Kidney (tissue), 14 donors: ENCODE results near the gene XYLB. TPM values are rescaled to one million over a fixed set of nuclear protein-coding genes. Genes with fewer than 3 reads are reported as not detected.
A peak's percentile ranks its signal among the peaks of the same experiment; 100 is the strongest.
"Not testable (repeated sequence)": the region's sequence is repeated elsewhere in the genome, so short reads cannot be mapped to it uniquely, and the experiment has no call there.

Experiments used
- DNase-seq, 5 donors: peaks; one replicate each; pipeline ENCODE4 v3.0.0-alpha.2; 2013 to 2020
- FAIRE-seq: peaks from 2 replicates; lab custom pipeline; 2012; peaks lifted over from hg19 to GRCh38; lab: Jason Lieb, UNC
- H3K27ac ChIP-seq, 2 donors: one replicate each; pipeline ENCODE4 v1.7.0; 2013; ENCODE audit warnings: low read depth in 2 of 2, low read length in 2 of 2, inconsistent platforms in 1 of 2
- H3K27me3 ChIP-seq: one replicate; pipeline ENCODE4 v1.7.1; 2013; ENCODE audit warnings: low read length, inconsistent platforms; ENCODE audit not compliant: control insufficient read depth, insufficient read depth
- H3K36me3 ChIP-seq, 3 donors: one replicate each; pipeline versions ENCODE4 v1.7.0 to v1.7.1; 2013; ENCODE audit warnings: low read length in 3 of 3, control low read depth in 1 of 3, inconsistent platforms in 1 of 3; ENCODE audit not compliant: insufficient read depth in 3 of 3, control insufficient read depth in 2 of 3
- H3K4me1 ChIP-seq, 3 donors: one replicate each; pipeline versions ENCODE4 v1.7.0 to v1.7.1; 2013; ENCODE audit warnings: low read length in 3 of 3, inconsistent platforms in 1 of 3, low read depth in 1 of 3; ENCODE audit not compliant: control insufficient read depth in 2 of 3, insufficient read depth in 2 of 3
- H3K4me3 ChIP-seq, 3 donors: one replicate each; pipeline versions ENCODE4 v1.7.0 to v1.8.1; 2013; ENCODE audit warnings: low read length in 3 of 3, control low read depth in 1 of 3, inconsistent platforms in 1 of 3
- H3K9ac ChIP-seq, 3 donors: one replicate each; pipeline versions ENCODE4 v1.7.0 to v1.7.1; 2013; ENCODE audit warnings: low read length in 3 of 3, control low read depth in 1 of 3, inconsistent platforms in 1 of 3
- H3K9me3 ChIP-seq, 3 donors: one replicate each; pipeline versions ENCODE4 v1.7.0 to v1.7.1; 2013; ENCODE audit warnings: low read length in 3 of 3, control low read depth in 1 of 3, inconsistent platforms in 1 of 3; ENCODE audit not compliant: control insufficient read depth in 2 of 3, insufficient read depth in 1 of 3
- intact Hi-C: fragments of 100-400 bp; cut with DNase I; formaldehyde crosslinking; loops from one replicate; pipeline ENCODE4 v1.11.1; 2022
- polyA plus RNA-seq: library from polyadenylated mRNA; stranded (reverse); fragments of 350-450 nt; fragmentation: Illumina TruSeq; extraction: RNeasy Lipid Tissue Mini Kit (QIAGEN cat#74804); gene quantifications from one replicate; pipeline ENCODE4 v1.2.3, GENCODE V29; 2014; ENCODE audit warnings: low read depth, low replicate concordance; ENCODE audit not compliant: insufficient read depth
- total RNA-seq: library from RNA; stranded (reverse); fragmentation: NEBNext Ultra II Directional; extraction: Animal tissue kit (Norgen Biotek cat#: 25700); gene quantifications from one replicate; pipeline ENCODE4 v1.2.1, GENCODE V29; 2021
- TF ChIP-seq, protein P1 (sequence below): IDR thresholded peaks from 3 replicates; pipeline ENCODE4 v1.5.1; 2012; ENCODE audit warnings: mild to moderate bottlenecking, moderate library complexity, borderline replicate concordance; ENCODE audit not compliant: insufficient read depth; ENCODE audit errors: extremely low read depth
- donor health status: control.
- donor health status: control.
- donor health status: control.
- donor health status: control.
- donor health status: control.
- donor health status: DM: yes; HTN: yes; CAD: no.
- donor health status: Normal renal cell carcinoma (clear cell type).

Gene XYLB
- total and polyA plus RNA-seq, 2 donors from 2014 or later: 6.0 to 7.9 TPM

GRCh38 chr3:38401246-38401962 lies 54.8 kb downstream of the XYLB start:
- Histone ChIP-seq H3K4me3 (no peak overlapping the region), H3K27ac (no peak overlapping the region), H3K36me3 (peaks cover 2 to 36% (median 22%) of the 10 kb centered on the region in 3 donors), H3K4me1 (no peaks in the 10 kb centered on the region), H3K27me3 (no peaks in the 10 kb centered on the region), H3K9me3 (no peaks in the 10 kb centered on the region), H3K9ac (no peak overlapping the region)
- FAIRE-seq: no peak
- TF ChIP-seq, protein P1, sequence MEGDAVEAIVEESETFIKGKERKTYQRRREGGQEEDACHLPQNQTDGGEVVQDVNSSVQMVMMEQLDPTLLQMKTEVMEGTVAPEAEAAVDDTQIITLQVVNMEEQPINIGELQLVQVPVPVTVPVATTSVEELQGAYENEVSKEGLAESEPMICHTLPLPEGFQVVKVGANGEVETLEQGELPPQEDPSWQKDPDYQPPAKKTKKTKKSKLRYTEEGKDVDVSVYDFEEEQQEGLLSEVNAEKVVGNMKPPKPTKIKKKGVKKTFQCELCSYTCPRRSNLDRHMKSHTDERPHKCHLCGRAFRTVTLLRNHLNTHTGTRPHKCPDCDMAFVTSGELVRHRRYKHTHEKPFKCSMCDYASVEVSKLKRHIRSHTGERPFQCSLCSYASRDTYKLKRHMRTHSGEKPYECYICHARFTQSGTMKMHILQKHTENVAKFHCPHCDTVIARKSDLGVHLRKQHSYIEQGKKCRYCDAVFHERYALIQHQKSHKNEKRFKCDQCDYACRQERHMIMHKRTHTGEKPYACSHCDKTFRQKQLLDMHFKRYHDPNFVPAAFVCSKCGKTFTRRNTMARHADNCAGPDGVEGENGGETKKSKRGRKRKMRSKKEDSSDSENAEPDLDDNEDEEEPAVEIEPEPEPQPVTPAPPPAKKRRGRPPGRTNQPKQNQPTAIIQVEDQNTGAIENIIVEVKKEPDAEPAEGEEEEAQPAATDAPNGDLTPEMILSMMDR: no peak
- intact Hi-C loops: no loop called here
- DNase-seq: peak in 3 of 5 donors; percentile 22 to 57 (median 50)

GRCh38 chr3:38404286-38404685 lies 57.7 kb downstream of the XYLB start:
- Histone ChIP-seq H3K9ac (no peak overlapping the region), H3K4me1 (no peaks in the 10 kb centered on the region), H3K9me3 (no peaks in the 10 kb centered on the region), H3K4me3 (no peak overlapping the region), H3K36me3 (peaks cover 2 to 35% (median 22%) of the 10 kb centered on the region in 3 donors), H3K27ac (no peak overlapping the region), H3K27me3 (no peaks in the 10 kb centered on the region)
- TF ChIP-seq, protein P1: no peak
- FAIRE-seq: no peak
- intact Hi-C loops: no loop called here
- no peak for DNase-seq

DNA sequence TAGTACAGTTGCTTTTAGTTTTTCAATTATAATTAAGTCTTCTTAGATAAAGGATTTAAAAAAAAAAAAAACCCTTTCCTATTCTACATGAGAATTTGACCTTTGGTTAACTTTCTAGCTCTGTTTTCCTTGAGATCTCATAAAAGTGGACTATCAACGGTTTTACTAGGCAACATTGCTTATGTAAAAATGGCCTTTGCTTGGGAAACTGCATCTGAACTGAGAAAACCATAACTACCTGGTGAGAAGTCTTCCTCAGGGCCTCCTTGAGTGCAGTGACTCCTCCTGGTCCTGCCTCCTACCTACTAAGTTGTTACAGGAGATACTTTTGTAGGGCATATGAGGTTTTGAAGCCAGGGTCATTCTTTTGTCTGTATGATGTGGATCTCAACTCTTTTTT lies 65.0 kb downstream of the XYLB start:
- no peaks in the 10 kb centered on the region for H3K27me3 ChIP-seq
- TF ChIP-seq, protein P1: no peak
- H3K36me3 ChIP-seq: no peaks in the 10 kb centered on the region
- no peak for FAIRE-seq
- H3K4me1 ChIP-seq: no peaks in the 10 kb centered on the region
- no peak overlapping the region for H3K9ac ChIP-seq
- intact Hi-C loops: no loop called here
- DNase-seq: no peak
- H3K9me3 ChIP-seq: no peaks in the 10 kb centered on the region
- no peak overlapping the region for H3K4me3 ChIP-seq
- no peak overlapping the region for H3K27ac ChIP-seq

DNA sequence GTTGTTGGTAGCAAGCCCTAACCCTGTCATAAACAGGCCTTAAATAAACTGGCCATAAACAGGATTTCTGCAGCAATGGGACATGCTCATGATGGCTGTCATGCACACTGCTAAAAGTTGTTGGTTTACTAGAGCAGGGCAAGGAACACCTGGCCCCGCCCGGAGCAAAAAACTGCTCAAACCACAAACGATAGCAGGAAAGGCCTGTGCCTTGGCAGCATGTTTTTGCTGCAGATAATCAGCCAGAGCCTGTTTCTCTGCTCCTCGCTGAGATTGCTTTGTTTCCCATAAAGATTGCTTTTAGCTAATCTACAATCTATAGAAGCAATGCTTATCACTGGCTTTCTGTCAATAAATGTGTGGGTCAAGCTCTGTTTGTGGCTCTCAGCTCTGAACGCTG lies 74.2 kb downstream of the XYLB start:
- intact Hi-C loops, H3K9ac ChIP-seq, FAIRE-seq, H3K27me3 ChIP-seq, H3K27ac ChIP-seq, DNase-seq, H3K4me1 ChIP-seq, H3K9me3 ChIP-seq, H3K36me3 ChIP-seq, H3K4me3 ChIP-seq: not testable (repeated sequence)
